Activated T-cell treated with anti-CD3 and anti-CD28 coated beads for 1 hour (primary cell): Measurements from ENCODE around the gene SSX2IP.
"Not testable (repeated sequence)": the region's sequence is repeated elsewhere in the genome, so short reads cannot be mapped to it uniquely, and the experiment has no call there.

Experiments
- DNase-seq: peaks from one replicate; pipeline ENCODE4 v3.0.0-alpha.2; 2020; ENCODE audit warnings: low read depth

The SSX2IP gene

GRCh38 chr1:84613887-84614286 is 76.4 kb downstream of the SSX2IP start:
- DNase-seq = no peak

- DNase-seq = no peak
These were observed 77.2 kb downstream of the SSX2IP start for GRCh38 chr1:84613026-84613425.

GRCh38 chr1:84611796-84612195 is 78.5 kb downstream of the SSX2IP start:
- no peak for DNase-seq

GRCh38 chr1:84611091-84611490 is 79.2 kb downstream of the SSX2IP start:
- no peak for DNase-seq

- no peak for DNase-seq
These were observed 83.3 kb downstream of the SSX2IP start for GRCh38 chr1:84606977-84607376.

- DNase-seq = no peak
These were observed 85.1 kb downstream of the SSX2IP start for GRCh38 chr1:84605157-84605556.

- DNase-seq = no peak
These were observed 86.1 kb downstream of the SSX2IP start for GRCh38 chr1:84603941-84604830.

- DNase-seq = no peak
These were observed 87.0 kb downstream of the SSX2IP start for GRCh38 chr1:84603223-84603622.

GRCh38 chr1:84600796-84601195 is 89.5 kb downstream of the SSX2IP start:
- no peak for DNase-seq

- DNase-seq = no peak
These were observed 91.2 kb downstream of the SSX2IP start for GRCh38 chr1:84598846-84599741.

GRCh38 chr1:84598418-84598817 is 91.8 kb downstream of the SSX2IP start:
- no peak for DNase-seq

- no peak for DNase-seq
These were observed 93.2 kb downstream of the SSX2IP start for GRCh38 chr1:84597011-84597410.

GRCh38 chr1:84594959-84595358 is 95.3 kb downstream of the SSX2IP start:
- DNase-seq = not testable (repeated sequence)
